Gastroesophageal sphincter (tissue), 4 donors: ENCODE data around the gene EPS8L2. TPM values are rescaled to one million over a fixed set of nuclear protein-coding genes. Genes with fewer than 3 reads are reported as not detected.

ENCODE experiments used
- ATAC-seq: fragments of 150-250 bp; one replicate; pipeline ENCODE4 v1.9.1; 2016; ENCODE audit warnings: mild to moderate bottlenecking, moderate library complexity
- H3K27ac ChIP-seq, 4 donors: fragments of 200-600 bp; sonication (generic) in 3 of 4; 1 replicate in 3 of 4; 2 replicates in 1 of 4; pipeline ENCODE4 v1.5.1; 2016 to 2019
- H3K27me3 ChIP-seq: fragments of 200-600 bp; sonication (generic); one replicate; pipeline ENCODE4 v1.5.1; 2019
- H3K36me3 ChIP-seq, 2 donors: fragments of 200-600 bp; sonication (generic); one replicate each; pipeline ENCODE4 v1.5.1; 2019; ENCODE audit warnings: control low read depth in 1 of 2
- H3K4me1 ChIP-seq, 3 donors: fragments of 200-600 bp; sonication (generic); 1 replicate in 2 of 3; 2 replicates in 1 of 3; pipeline ENCODE4 v1.5.1; 2016 to 2019; ENCODE audit warnings: control low read depth in 2 of 3
- H3K4me3 ChIP-seq, 2 donors: fragments of 200-600 bp; sonication (generic); one replicate each; pipeline ENCODE4 v1.5.1; 2019; ENCODE audit warnings: mild to moderate bottlenecking in 1 of 2, moderate library complexity in 1 of 2
- H3K9me3 ChIP-seq, 3 donors: fragments of 200-600 bp; sonication (generic); one replicate each; pipeline ENCODE4 v1.5.1; 2017 to 2019; ENCODE audit warnings: control low read depth in 2 of 3
- CTCF ChIP-seq, 4 experiments: fragments of 200-600 bp in 2 of 4; fragments of 450-650 bp in 2 of 4; sonication (generic) in 1 of 4; IDR thresholded peaks; one replicate each; pipeline ENCODE4 v1.5.1; 2017 to 2019; ENCODE audit warnings: antibody characterized with exemption in 4 of 4, mild to moderate bottlenecking in 2 of 4, moderate library complexity in 2 of 4
- EP300 ChIP-seq: sonication (generic); formaldehyde crosslinking; IDR thresholded peaks from one replicate; pipeline ENCODE4 v1.6.1; 2017; ENCODE audit warnings: antibody characterized with exemption, mild to moderate bottlenecking
- POLR2A ChIP-seq, 2 donors: fragments of 450-650 bp; IDR thresholded peaks; one replicate each; pipeline ENCODE4 v1.6.1; 2017; ENCODE audit warnings: antibody characterized with exemption in 2 of 2, mild to moderate bottlenecking in 2 of 2, moderate library complexity in 1 of 2
- POLR2AphosphoS5 ChIP-seq: sonication (generic); formaldehyde crosslinking; IDR thresholded peaks from one replicate; pipeline ENCODE4 v1.6.1; 2017; ENCODE audit warnings: antibody characterized with exemption
- WGBS, 2 donors: methylation state at CpG; one replicate each; pipeline ENCODE4 v1.1.5; 2018; ENCODE audit warnings: low coverage in 1 of 2; 5-methylcytosine and 5-hydroxymethylcytosine counted together
- total RNA-seq, 4 donors: library from RNA; depleted of rRNA; stranded (reverse); fragments of >200 nt; gene quantifications; one replicate each; pipeline ENCODE4 v1.1.0, GENCODE V29; 2016

EPS8L2 gene
- total RNA-seq, 4 donors from 2014 or later = 9.7 to 33.9 (median 24.0) TPM

GRCh38 chr11:721741-722345 is 15.8 kb downstream of the EPS8L2 start:
- no peaks in the 10 kb centered on the region for H3K9me3 ChIP-seq
- H3K36me3 ChIP-seq = no peaks in the 10 kb centered on the region
- H3K4me1 ChIP-seq = peaks cover 0 to 50% (median 26%) of the 10 kb centered on the region in 3 donors
- no peak overlapping the region for H3K27ac ChIP-seq
- WGBS, 2 donors = 60% methylated on average over 1 of the region's 33 CpGs; no CpG with 5 or more reads in 1 of the 2 donors
- H3K27me3 ChIP-seq = peaks cover 86% of the 10 kb centered on the region
- H3K4me3 ChIP-seq = no peak overlapping the region
- no peak for TF ChIP-seq POLR2AphosphoS5
- no peak for TF ChIP-seq CTCF (IDR thresholded peaks at IDR 0.05)
- no peak for TF ChIP-seq EP300
- TF ChIP-seq POLR2A (IDR thresholded peaks at IDR 0.05) = no peak
- no peak for ATAC-seq

- Histone ChIP-seq H3K36me3 (no peaks in the 10 kb centered on the region), H3K4me3 (no peak overlapping the region), H3K27me3 (peaks cover 89% of the 10 kb centered on the region), H3K4me1 (peaks cover 0 to 55% (median 27%) of the 10 kb centered on the region in 3 donors), H3K27ac (no peak overlapping the region), H3K9me3 (no peaks in the 10 kb centered on the region)
- no peak for TF ChIP-seq POLR2AphosphoS5
- no peak for TF ChIP-seq POLR2A (IDR thresholded peaks at IDR 0.05)
- no peak for TF ChIP-seq CTCF (IDR thresholded peaks at IDR 0.05)
- TF ChIP-seq EP300 = no peak
- no peak for ATAC-seq
- no CpG with 5 or more reads among the region's 20 CpGs for whole genome bisulfite sequencing, 2 donors
Measured at GRCh38 chr11:722346-722811, 16.3 kb downstream of the EPS8L2 start.

- peaks cover 0 to 64% (median 36%) of the 10 kb centered on the region in 3 donors for H3K4me1 ChIP-seq
- no peak overlapping the region for H3K4me3 ChIP-seq
- 24 to 47% methylated on average over 3 of the region's 8 CpGs for WGBS, 2 donors
- no peak for TF ChIP-seq POLR2A (IDR thresholded peaks at IDR 0.05)
- TF ChIP-seq EP300 = no peak
- TF ChIP-seq CTCF (IDR thresholded peaks at IDR 0.05) = peak in 3 of 4 experiments; percentile 64 to 86 (median 66)
- H3K27ac ChIP-seq = no peak overlapping the region
- no peaks in the 10 kb centered on the region for H3K36me3 ChIP-seq
- H3K9me3 ChIP-seq = no peaks in the 10 kb centered on the region
- peaks cover 97% of the 10 kb centered on the region for H3K27me3 ChIP-seq
- no peak for ATAC-seq
Measured at GRCh38 chr11:723120-723883, 17.3 kb downstream of the EPS8L2 start.

- no peak overlapping the region for H3K4me3 ChIP-seq
- TF ChIP-seq POLR2A (IDR thresholded peaks at IDR 0.05) (no peak), EP300 (no peak), CTCF (IDR thresholded peaks at IDR 0.05) (no peak), POLR2AphosphoS5 (no peak)
- peaks cover 0 to 73% (median 44%) of the 10 kb centered on the region in 3 donors for H3K4me1 ChIP-seq
- no peaks in the 10 kb centered on the region for H3K36me3 ChIP-seq
- ATAC-seq = no peak
- H3K27me3 ChIP-seq = peaks cover 100% of the 10 kb centered on the region
- H3K9me3 ChIP-seq = no peaks in the 10 kb centered on the region
- no CpG with 5 or more reads among the region's 19 CpGs for WGBS, 2 donors
- no peak overlapping the region for H3K27ac ChIP-seq
Measured at GRCh38 chr11:724049-724777, 18.2 kb downstream of the EPS8L2 start.
